K562 (cell line): ENCODE measurements around the gene CSTPP1. TPM values are rescaled to one million over a fixed set of nuclear protein-coding genes. Genes with fewer than 3 reads are reported as not detected.
A peak's percentile ranks its signal among the peaks of the same experiment; 100 is the strongest.

Source experiments
- ATF2 ChIP-seq: sonication (generic); formaldehyde crosslinking; IDR thresholded peaks from 2 replicates; pipeline ENCODE4 v1.8.1; 2022; ENCODE audit warnings: missing genetic modification reagents
- GATA2 ChIP-seq: sonication (generic); formaldehyde crosslinking; IDR thresholded peaks from 2 replicates; pipeline ENCODE4 v1.4.0; 2020; ENCODE audit warnings: mild to moderate bottlenecking, missing genetic modification reagents
- HMGN3 ChIP-seq: IDR thresholded peaks from 2 replicates; pipeline ENCODE4 v1.6.1; 2011; ENCODE audit warnings: borderline replicate concordance, low read depth, mild to moderate bottlenecking, mixed read lengths, low read length; ENCODE audit not compliant: insufficient read length; ENCODE audit errors: extremely low read depth
- KLF10 ChIP-seq: fragments of 250-450 bp; sonication (Bioruptor Pico); IDR thresholded peaks from 2 replicates; pipeline ENCODE4 v1.6.1; 2021; ENCODE audit warnings: matching md5 sums
- MECOM ChIP-seq: fragments of 250-450 bp; sonication (Bioruptor Pico); IDR thresholded peaks from 2 replicates; pipeline ENCODE4 v1.8.0; 2022; ENCODE audit warnings: inconsistent platforms
- MXI1 ChIP-seq: IDR thresholded peaks from 2 replicates; pipeline ENCODE4 v1.6.1; 2011; ENCODE audit warnings: low read depth, mild to moderate bottlenecking, improper control_type of control experiment, low read length
- PATZ1 ChIP-seq: fragments of 250-450 bp; sonication (Bioruptor Pico); IDR thresholded peaks from 2 replicates; pipeline ENCODE4 v1.5.0; 2020; ENCODE audit warnings: mild to moderate bottlenecking, borderline replicate concordance
- POLR3G ChIP-seq: IDR thresholded peaks from 2 replicates; pipeline ENCODE4 v1.6.1; 2011; ENCODE audit not compliant: insufficient read length, insufficient replicate concordance; ENCODE audit errors: extremely low read depth
- SMAD1 ChIP-seq: fragments of 150-350 bp; IDR thresholded peaks from 2 replicates; pipeline ENCODE4 v1.6.1; 2014; ENCODE audit warnings: low read length, low read depth; ENCODE audit not compliant: partially characterized antibody
- SMC3 ChIP-seq: conservative IDR thresholded peaks from 2 replicates; pipeline ENCODE4 v1.6.1; 2011; ENCODE audit warnings: low read depth, low read length, improper control_type of control experiment; ENCODE audit not compliant: insufficient read depth
- SRSF3 ChIP-seq: fragments of 200-400 bp; formaldehyde crosslinking; IDR thresholded peaks from 2 replicates; pipeline ENCODE4 v1.6.1; 2016; ENCODE audit warnings: mild to moderate bottlenecking, low read length, moderate library complexity; ENCODE audit not compliant: insufficient read depth
- TBP ChIP-seq: optimal IDR thresholded peaks from 2 replicates; pipeline ENCODE3; 2011; ENCODE audit warnings: low read depth, low read length, improper control_type of control experiment
- ZBTB49 ChIP-seq: sonication (generic); formaldehyde crosslinking; IDR thresholded peaks from 2 replicates; pipeline ENCODE4 v1.8.0; 2022; ENCODE audit warnings: missing genetic modification reagents, mild to moderate bottlenecking, borderline replicate concordance
- ZNF140 ChIP-seq: fragments of 250-450 bp; sonication (Bioruptor Pico); IDR thresholded peaks from 2 replicates; pipeline ENCODE4 v1.8.0; 2021; ENCODE audit warnings: moderate library complexity, mild to moderate bottlenecking, inconsistent platforms
- ZNF3 ChIP-seq: fragments of 250-450 bp; sonication (Bioruptor Pico); IDR thresholded peaks from 2 replicates; pipeline ENCODE4 v1.5.0; 2021; ENCODE audit warnings: mild to moderate bottlenecking, moderate library complexity
- ZNF316 ChIP-seq: fragments of 450-650 bp; IDR thresholded peaks from 2 replicates; pipeline ENCODE4 v1.6.1; 2016
- ZNF347 ChIP-seq: fragments of 450-650 bp; formaldehyde crosslinking; IDR thresholded peaks from 2 replicates; pipeline ENCODE4 v1.4.0; 2020; ENCODE audit warnings: low read depth, mild to moderate bottlenecking, moderate library complexity
- ZNF707 ChIP-seq: fragments of 250-450 bp; sonication (Bioruptor Pico); conservative IDR thresholded peaks from 2 replicates; pipeline ENCODE4 v1.8.0; 2022; ENCODE audit warnings: inconsistent platforms, mild to moderate bottlenecking, moderate library complexity
- ZNF830 ChIP-seq: fragments of 250-450 bp; sonication (Bioruptor Pico); IDR thresholded peaks from 2 replicates; pipeline ENCODE4 v1.5.0; 2021; ENCODE audit warnings: mild to moderate bottlenecking
- polyA plus RNA-seq, 8 experiments: library from polyadenylated mRNA; depleted of rRNA in 4 of 8; stranded (reverse) in 5 of 8; unstranded in 3 of 8; fragments of >200 nt; fragmentation: Nextera tagmentation in 2 of 8; fragmentation: Illumina TruSeq in 1 of 8; extraction: Ambion mirVana in 2 of 8; extraction: Trizol in 1 of 8; gene quantifications; 2 replicates each; pipeline versions ENCODE4 v1.2.1 to v1.2.3, GENCODE V29; 2011 to 2014; ENCODE audit warnings: inconsistent platforms in 1 of 8, missing spikeins in 1 of 8
- total RNA-seq, 7 experiments: library from RNA; depleted of rRNA in 6 of 7; stranded (reverse); fragments of >200 nt in 6 of 7; fragmentation: Illumina TruSeq in 2 of 7; extraction: Trizol in 2 of 7; gene quantifications; 2 replicates each; pipeline versions ENCODE4 v1.2.1 to v1.2.3, GENCODE V29; 2011 to 2021; ENCODE audit warnings: low replicate concordance in 1 of 7

Gene CSTPP1
- total and polyA plus RNA-seq, 9 of the 15 experiments (the other 6 are each of a cell fraction or from before 2014, with no cell fraction given), result 6.5 to 17.8 (median 9.2) TPM

- TF ChIP-seq MECOM, result no peak
- TF ChIP-seq KLF10, result no peak
- TF ChIP-seq PATZ1 (CRISPR knock-in tag), result no peak
- no peak for TF ChIP-seq HMGN3
- TF ChIP-seq GATA2 (CRISPR knock-in tag), result no peak
- no peak for TF ChIP-seq ZNF707 (CRISPR knock-in tag)
- TF ChIP-seq MXI1, result peak; percentile 96
- peak; percentile 85 for TF ChIP-seq ZNF316
- peak; percentile 71 for TF ChIP-seq TBP
- TF ChIP-seq ZNF830 (CRISPR knock-in tag), result no peak
- TF ChIP-seq ZNF140 (CRISPR knock-in tag), result no peak
- TF ChIP-seq ZNF3 (CRISPR knock-in tag), result no peak
- TF ChIP-seq ZBTB49 (CRISPR knock-in tag), result no peak
- TF ChIP-seq POLR3G, result no peak
- TF ChIP-seq ZNF347, result no peak
- TF ChIP-seq SMC3, result 0 out of 2 replicates have a peak, but pooled peaks have one; percentile 17
- no peak for TF ChIP-seq SMAD1
- no peak for TF ChIP-seq ATF2
- TF ChIP-seq SRSF3, result no peak
These were observed at the start of gene CSTPP1 (continued) for GRCh38 chr11:46936138-46937110.
